GM12878 (cell line): ENCODE results near the gene ANAPC16. TPM values are rescaled to one million over a fixed set of nuclear protein-coding genes. Genes with fewer than 3 reads are reported as not detected.

Experiments used
- BRCA1 ChIP-seq: IDR thresholded peaks from 2 replicates; pipeline ENCODE4 v1.6.1; 2011; ENCODE audit warnings: low read depth, low read length, improper control_type of control experiment
- CREB1 ChIP-seq: IDR thresholded peaks from 2 replicates; pipeline ENCODE4 v1.6.1; 2012; ENCODE audit warnings: low read depth, mild to moderate bottlenecking, inconsistent platforms
- CREM ChIP-seq: IDR thresholded peaks from 2 replicates; pipeline ENCODE4 v1.6.1; 2014; ENCODE audit warnings: antibody characterized with exemption, low read depth
- DPF2 ChIP-seq: fragments of 450-650 bp; IDR thresholded peaks from 2 replicates; pipeline ENCODE4 v1.6.1; 2017; ENCODE audit warnings: mild to moderate bottlenecking
- FOXM1 ChIP-seq: IDR thresholded peaks from 2 replicates; pipeline ENCODE4 v1.6.1; 2012; ENCODE audit warnings: low read depth, mild to moderate bottlenecking, inconsistent platforms, low read length, moderate library complexity
- IKZF1 ChIP-seq: fragments of 450-650 bp; conservative IDR thresholded peaks from 2 replicates; pipeline ENCODE4 v1.6.1; 2017; ENCODE audit warnings: antibody characterized with exemption, mild to moderate bottlenecking
- KLF5 ChIP-seq: fragments of 450-650 bp; IDR thresholded peaks from 2 replicates; pipeline ENCODE4 v1.6.1; 2014; ENCODE audit warnings: mild to moderate bottlenecking; ENCODE audit not compliant: partially characterized antibody
- MAX ChIP-seq: IDR thresholded peaks from 2 replicates; pipeline ENCODE4 v1.6.1; 2012; ENCODE audit warnings: low read depth, low read length, improper control_type of control experiment
- NRF1 ChIP-seq: conservative IDR thresholded peaks from 2 replicates; pipeline ENCODE4 v1.6.1; 2011; ENCODE audit warnings: mild to moderate bottlenecking, low read depth, low read length, improper control_type of control experiment
- PAX5 ChIP-seq: IDR thresholded peaks from 2 replicates; pipeline ENCODE4 v1.6.1; 2011; ENCODE audit warnings: low read depth, low read length, borderline replicate concordance
- POLR2AphosphoS5 ChIP-seq: IDR thresholded peaks from 2 replicates; pipeline ENCODE4 v1.6.1; 2011; ENCODE audit warnings: mild to moderate bottlenecking, low read length, inconsistent platforms
- POU2F2 ChIP-seq: IDR thresholded peaks from 3 replicates; pipeline ENCODE4 v1.6.1; 2011; ENCODE audit warnings: low read depth, mild to moderate bottlenecking, low read length, borderline replicate concordance
- RAD51 ChIP-seq: fragments of 450-650 bp; IDR thresholded peaks from 2 replicates; pipeline ENCODE4 v1.6.1; 2016; ENCODE audit warnings: moderate library complexity, mild to moderate bottlenecking, inconsistent platforms
- RELA ChIP-seq: fragments of 450-650 bp; IDR thresholded peaks from 2 replicates; pipeline ENCODE4 v1.8.0; 2014; ENCODE audit warnings: borderline replicate concordance; ENCODE audit not compliant: partially characterized antibody
- SREBF1 ChIP-seq: IDR thresholded peaks from 2 replicates; pipeline ENCODE4 v1.6.1; 2012; ENCODE audit warnings: mild to moderate bottlenecking, low read length
- TBL1XR1 ChIP-seq: IDR thresholded peaks from 2 replicates; pipeline ENCODE4 v1.6.1; 2012; ENCODE audit warnings: low read depth, low read length, improper control_type of control experiment
- WRNIP1 ChIP-seq: IDR thresholded peaks from 2 replicates; pipeline ENCODE4 v1.6.1; 2011; ENCODE audit warnings: low read depth, low read length, improper control_type of control experiment, borderline replicate concordance
- ZNF207 ChIP-seq: fragments of 450-650 bp; IDR thresholded peaks from 2 replicates; pipeline ENCODE4 v1.6.1; 2014; ENCODE audit warnings: antibody characterized with exemption, mild to moderate bottlenecking, borderline replicate concordance
- ZNF384 ChIP-seq: IDR thresholded peaks from 2 replicates; pipeline ENCODE4 v1.6.1; 2012; ENCODE audit warnings: low read depth, mild to moderate bottlenecking, low read length, improper control_type of control experiment, borderline replicate concordance
- ZNF592 ChIP-seq: fragments of 450-650 bp; IDR thresholded peaks from 2 replicates; pipeline ENCODE4 v1.6.1; 2017; ENCODE audit warnings: mild to moderate bottlenecking, moderate library complexity
- polyA plus RNA-seq, 11 experiments: library from polyadenylated mRNA; depleted of rRNA in 4 of 11; unstranded in 6 of 11; stranded (reverse) in 5 of 11; fragments of >200 nt; fragmentation: Nextera tagmentation in 4 of 11; fragmentation: Illumina TruSeq in 1 of 11; extraction: Ambion mirVana in 4 of 11; extraction: Trizol in 1 of 11; gene quantifications; 1 replicate in 1 of 11; 2 replicates in 10 of 11; pipeline versions ENCODE4 v1.2.1 to v1.2.3, GENCODE V29; 2011 to 2016; ENCODE audit warnings: inconsistent platforms in 2 of 11, missing spikeins in 2 of 11, low read depth in 1 of 11
- total RNA-seq, 4 experiments: library from RNA; depleted of rRNA in 3 of 4; stranded (reverse); fragments of >200 nt in 3 of 4; fragmentation: Illumina TruSeq in 1 of 4; extraction: Trizol in 1 of 4; gene quantifications; 2 replicates each; pipeline versions ENCODE4 v1.2.1 to v1.2.3, GENCODE V29; 2013 to 2021
- TF ChIP-seq, protein P1 (sequence below): fragments of 450-650 bp; IDR thresholded peaks from 2 replicates; pipeline ENCODE4 v1.6.1; 2016; ENCODE audit warnings: mild to moderate bottlenecking, moderate library complexity, borderline replicate concordance

ANAPC16 gene
- total and polyA plus RNA-seq, 10 of the 15 experiments (the other 5 are each of a cell fraction or from before 2014, with no cell fraction given), result 66.9 to 208 (median 134) TPM

DNA sequence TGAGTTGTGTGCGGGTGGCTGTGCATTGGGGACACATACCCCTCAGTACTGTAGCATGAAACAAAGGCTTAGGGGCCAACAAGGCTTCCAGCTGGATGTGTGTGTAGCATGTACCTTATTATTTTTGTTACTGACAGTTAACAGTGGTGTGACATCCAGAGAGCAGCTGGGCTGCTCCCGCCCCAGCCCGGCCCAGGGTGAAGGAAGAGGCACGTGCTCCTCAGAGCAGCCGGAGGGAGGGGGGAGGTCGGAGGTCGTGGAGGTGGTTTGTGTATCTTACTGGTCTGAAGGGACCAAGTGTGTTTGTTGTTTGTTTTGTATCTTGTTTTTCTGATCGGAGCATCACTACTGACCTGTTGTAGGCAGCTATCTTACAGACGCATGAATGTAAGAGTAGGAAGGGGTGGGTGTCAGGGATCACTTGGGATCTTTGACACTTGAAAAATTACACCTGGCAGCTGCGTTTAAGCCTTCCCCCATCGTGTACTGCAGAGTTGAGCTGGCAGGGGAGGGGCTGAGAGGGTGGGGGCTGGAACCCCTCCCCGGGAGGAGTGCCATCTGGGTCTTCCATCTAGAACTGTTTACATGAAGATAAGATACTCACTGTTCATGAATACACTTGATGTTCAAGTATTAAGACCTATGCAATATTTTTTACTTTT is 59.7 kb downstream of the ANAPC16 start (continued):
- TF ChIP-seq ZNF384 (no peak), RAD51 (0 out of 2 replicates have a peak, but pooled peaks have one; percentile 34), POU2F2 (0 out of 3 replicates have a peak, but pooled peaks have one; percentile 15), TBL1XR1 (0 out of 2 replicates have a peak, but pooled peaks have one; percentile 18), MAX (peak; percentile 81), POLR2AphosphoS5 (peak; percentile 15; the same call in 1 of the 2 replicates), NRF1 (no peak), PAX5 (no peak), CREM (0 out of 2 replicates have a peak, but pooled peaks have one; percentile 12), ZNF592 (no peak), CREB1 (0 out of 2 replicates have a peak, but pooled peaks have one; percentile 21), FOXM1 (no peak), SREBF1 (no peak), ZNF207 (no peak), RELA (no peak), BRCA1 (no peak), WRNIP1 (no peak), DPF2 (no peak), KLF5 (no peak), IKZF1 (no peak)
- TF ChIP-seq, protein P1, sequence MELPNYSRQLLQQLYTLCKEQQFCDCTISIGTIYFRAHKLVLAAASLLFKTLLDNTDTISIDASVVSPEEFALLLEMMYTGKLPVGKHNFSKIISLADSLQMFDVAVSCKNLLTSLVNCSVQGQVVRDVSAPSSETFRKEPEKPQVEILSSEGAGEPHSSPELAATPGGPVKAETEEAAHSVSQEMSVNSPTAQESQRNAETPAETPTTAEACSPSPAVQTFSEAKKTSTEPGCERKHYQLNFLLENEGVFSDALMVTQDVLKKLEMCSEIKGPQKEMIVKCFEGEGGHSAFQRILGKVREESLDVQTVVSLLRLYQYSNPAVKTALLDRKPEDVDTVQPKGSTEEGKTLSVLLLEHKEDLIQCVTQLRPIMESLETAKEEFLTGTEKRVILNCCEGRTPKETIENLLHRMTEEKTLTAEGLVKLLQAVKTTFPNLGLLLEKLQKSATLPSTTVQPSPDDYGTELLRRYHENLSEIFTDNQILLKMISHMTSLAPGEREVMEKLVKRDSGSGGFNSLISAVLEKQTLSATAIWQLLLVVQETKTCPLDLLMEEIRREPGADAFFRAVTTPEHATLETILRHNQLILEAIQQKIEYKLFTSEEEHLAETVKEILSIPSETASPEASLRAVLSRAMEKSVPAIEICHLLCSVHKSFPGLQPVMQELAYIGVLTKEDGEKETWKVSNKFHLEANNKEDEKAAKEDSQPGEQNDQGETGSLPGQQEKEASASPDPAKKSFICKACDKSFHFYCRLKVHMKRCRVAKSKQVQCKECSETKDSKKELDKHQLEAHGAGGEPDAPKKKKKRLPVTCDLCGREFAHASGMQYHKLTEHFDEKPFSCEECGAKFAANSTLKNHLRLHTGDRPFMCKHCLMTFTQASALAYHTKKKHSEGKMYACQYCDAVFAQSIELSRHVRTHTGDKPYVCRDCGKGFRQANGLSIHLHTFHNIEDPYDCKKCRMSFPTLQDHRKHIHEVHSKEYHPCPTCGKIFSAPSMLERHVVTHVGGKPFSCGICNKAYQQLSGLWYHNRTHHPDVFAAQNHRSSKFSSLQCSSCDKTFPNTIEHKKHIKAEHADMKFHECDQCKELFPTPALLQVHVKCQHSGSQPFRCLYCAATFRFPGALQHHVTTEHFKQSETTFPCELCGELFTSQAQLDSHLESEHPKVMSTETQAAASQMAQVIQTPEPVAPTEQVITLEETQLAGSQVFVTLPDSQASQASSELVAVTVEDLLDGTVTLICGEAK, result no peak
